HG02571 (cell line): ENCODE measurements around the gene OR52K1.

ENCODE experiments used
- ATAC-seq: cut with Tn5 transposase; IDR thresholded peaks from one replicate; pipeline ENCODE4 v1.9.1; 2021; ENCODE audit warnings: mild to moderate bottlenecking, moderate library complexity; ENCODE audit not compliant: unreplicated experiment

Gene OR52K1

GRCh38 chr11:4482445-4482844 lies at the start of gene OR52K1:
Gene OR52K1 (plus strand): TSS chr11:4482646. CDS start chr11:4488901, 6,255 bp downstream.
- ATAC-seq: no peak

GRCh38 chr11:4433856-4434255 lies 48.6 kb upstream of the OR52K1 start:
- ATAC-seq: no peak

GRCh38 chr11:4436411-4436810 lies 46.0 kb upstream of the OR52K1 start:
- ATAC-seq: no peak

- no peak for ATAC-seq
Measured at GRCh38 chr11:4441515-4441914, 40.9 kb upstream of the OR52K1 start.

- no peak for ATAC-seq
Measured at GRCh38 chr11:4443232-4443891, 39.1 kb upstream of the OR52K1 start.

GRCh38 chr11:4448995-4449394 lies 33.5 kb upstream of the OR52K1 start, which contains the start of gene OR52K2:
Gene OR52K2 (plus strand): TSS chr11:4449295. CDS start chr11:4449340, 45 bp downstream.
- no peak for ATAC-seq

GRCh38 chr11:4453118-4453517 lies 29.3 kb upstream of the OR52K1 start:
- ATAC-seq: no peak

- no peak for ATAC-seq
Measured at GRCh38 chr11:4454021-4454420, 28.4 kb upstream of the OR52K1 start.

GRCh38 chr11:4455419-4455818 lies 27.0 kb upstream of the OR52K1 start:
- ATAC-seq: no peak

- no peak for ATAC-seq
Measured at GRCh38 chr11:4459500-4459899, 22.9 kb upstream of the OR52K1 start.

GRCh38 chr11:4460151-4460550 lies 22.3 kb upstream of the OR52K1 start:
- no peak for ATAC-seq

GRCh38 chr11:4464216-4465159 lies 18.0 kb upstream of the OR52K1 start:
- no peak for ATAC-seq

- no peak for ATAC-seq
Measured at GRCh38 chr11:4465407-4465806, 17.0 kb upstream of the OR52K1 start.

GRCh38 chr11:4466131-4466870 lies 16.1 kb upstream of the OR52K1 start:
- no peak for ATAC-seq

GRCh38 chr11:4466871-4467442 lies 15.5 kb upstream of the OR52K1 start:
- ATAC-seq: no peak

GRCh38 chr11:4467811-4468606 lies 14.4 kb upstream of the OR52K1 start:
- no peak for ATAC-seq

- no peak for ATAC-seq
Measured at GRCh38 chr11:4479644-4480043, 2.8 kb upstream of the OR52K1 start.

- no peak for ATAC-seq
Measured at GRCh38 chr11:4480577-4481239, 1.7 kb upstream of the OR52K1 start.

GRCh38 chr11:4481240-4481582 lies 1.2 kb upstream of the OR52K1 start:
- ATAC-seq: no peak

- no peak for ATAC-seq
Measured at GRCh38 chr11:4484310-4484709, 1.9 kb downstream of the OR52K1 start.
